ENCODE measurements around the gene GSAP. TPM values are rescaled to one million over a fixed set of nuclear protein-coding genes. Genes with fewer than 3 reads are reported as not detected.

Gene GSAP
- total RNA-seq, 2 experiments from 2014 or later: 1.1 to 1.4 TPM

- Mint-ChIP-seq H3K36me3 (ENCODE audit: low read depth) (no peaks in the 10 kb centered on the region), H3K4me3 (no peak overlapping the region), H3K4me1 (no peaks in the 10 kb centered on the region), H3K9me3 (ENCODE audit: low read depth) (no peaks in the 10 kb centered on the region), H3K27me3 (no peaks in the 10 kb centered on the region), H3K27ac (no peak overlapping the region)
- ATAC-seq (no peak), DNase-seq (no peak)
- ChIA-PET CTCF (interaction anchor here (0.7 to 0.8 kb wide), 2 partner anchors 9 to 80 kb away, joined by 3 read pairs; no protein-coding TSS in a partner anchor), POLR2A (no interaction called here)
- intact Hi-C loops (cut with DNase I, micrococcal nuclease): no loop called here
Observed at GRCh38 chr7:77434570-77435275, 18.6 kb upstream of the GSAP start.

GRCh38 chr7:77433901-77434300 is 17.8 kb upstream of the GSAP start:
- CTCF ChIA-PET: no interaction called here

GRCh38 chr7:77430927-77431326 is 14.8 kb upstream of the GSAP start:
- Mint-ChIP-seq H3K27me3 (no peaks in the 10 kb centered on the region), H3K36me3 (ENCODE audit: low read depth) (no peaks in the 10 kb centered on the region), H3K4me1 (peaks cover 27% of the 10 kb centered on the region), H3K27ac (no peak overlapping the region), H3K9me3 (ENCODE audit: low read depth) (no peaks in the 10 kb centered on the region), H3K4me3 (no peak overlapping the region)
- intact Hi-C loops (cut with DNase I, micrococcal nuclease): no loop called here
- ChIA-PET POLR2A (no interaction called here), CTCF (no interaction called here)
- ATAC-seq: no peak
- DNase-seq: no peak

More at GRCh38 chr7:77433901-77434300, 17.8 kb upstream of the GSAP start:
- H3K4me1 Mint-ChIP-seq: peaks cover 8% of the 10 kb centered on the region
- no peaks in the 10 kb centered on the region for H3K36me3 Mint-ChIP-seq (ENCODE audit: low read depth)
- no peaks in the 10 kb centered on the region for H3K27me3 Mint-ChIP-seq
- no peak overlapping the region for H3K4me3 Mint-ChIP-seq
- POLR2A ChIA-PET: no interaction called here
- intact Hi-C loops (cut with DNase I, micrococcal nuclease): no loop called here
- H3K9me3 Mint-ChIP-seq (ENCODE audit: low read depth): no peaks in the 10 kb centered on the region
- DNase-seq (no peak), ATAC-seq (no peak)
- no peak overlapping the region for H3K27ac Mint-ChIP-seq

- intact Hi-C loops (cut with DNase I, micrococcal nuclease): loop anchor here in 1 of 2 experiments (1.0 kb wide), 1 partner anchor 10 kb away; no protein-coding TSS in a partner anchor
- ChIA-PET POLR2A (no interaction called here), CTCF (interaction anchor here (0.6 to 1.5 kb wide), 4 partner anchors 11 to 182 kb away, joined by 3 to 4 read pairs (median 4); no protein-coding TSS in a partner anchor)
- H3K27me3 Mint-ChIP-seq: peaks cover 2% of the 10 kb centered on the region
- no peaks in the 10 kb centered on the region for H3K9me3 Mint-ChIP-seq (ENCODE audit: low read depth)
- no peaks in the 10 kb centered on the region for H3K36me3 Mint-ChIP-seq (ENCODE audit: low read depth)
- no peak overlapping the region for H3K4me3 Mint-ChIP-seq
- peak overlapping the region; percentile 64 for H3K27ac Mint-ChIP-seq
- DNase-seq (no peak), ATAC-seq (no peak)
- peaks cover 27% of the 10 kb centered on the region for H3K4me1 Mint-ChIP-seq
Observed at GRCh38 chr7:77428777-77429231, 12.7 kb upstream of the GSAP start.

GRCh38 chr7:77427996-77428603 is 12.0 kb upstream of the GSAP start:
- H3K4me3 Mint-ChIP-seq: no peak overlapping the region
- H3K4me1 Mint-ChIP-seq: peaks cover 27% of the 10 kb centered on the region
- POLR2A ChIA-PET: interaction anchor here (0.6 to 0.9 kb wide), 2 partner anchors 9 to 295 kb away, joined by 3 read pairs; no protein-coding TSS in a partner anchor
- DNase-seq (peak; percentile 28), ATAC-seq (peak; percentile 88)
- H3K27me3 Mint-ChIP-seq: peaks cover 2% of the 10 kb centered on the region
- no peaks in the 10 kb centered on the region for H3K36me3 Mint-ChIP-seq (ENCODE audit: low read depth)
- CTCF ChIA-PET: interaction anchor here (0.6 to 1.5 kb wide), 4 partner anchors 10 to 181 kb away, joined by 3 to 4 read pairs (median 4); no protein-coding TSS in a partner anchor
- no peaks in the 10 kb centered on the region for H3K9me3 Mint-ChIP-seq (ENCODE audit: low read depth)
- intact Hi-C loops (cut with DNase I, micrococcal nuclease): loop anchor here in 1 of 2 experiments (1.0 kb wide), 1 partner anchor 9 kb away; no protein-coding TSS in a partner anchor
- H3K27ac Mint-ChIP-seq: peak overlapping the region; percentile 59

- Mint-ChIP-seq H3K9me3 (ENCODE audit: low read depth) (no peaks in the 10 kb centered on the region), H3K36me3 (ENCODE audit: low read depth) (no peaks in the 10 kb centered on the region), H3K27ac (no peak overlapping the region), H3K4me3 (no peak overlapping the region), H3K4me1 (peaks cover 27% of the 10 kb centered on the region), H3K27me3 (peaks cover 2% of the 10 kb centered on the region)
- CTCF ChIA-PET: no interaction called here
- intact Hi-C loops (cut with DNase I, micrococcal nuclease): no loop called here
- no peak for ATAC-seq
- POLR2A ChIA-PET: no interaction called here
- no peak for DNase-seq
Observed at GRCh38 chr7:77426521-77427051, 10.4 kb upstream of the GSAP start.

GRCh38 chr7:77426052-77426404 is 9.9 kb upstream of the GSAP start:
- Mint-ChIP-seq H3K27ac (no peak overlapping the region), H3K27me3 (peaks cover 6% of the 10 kb centered on the region), H3K9me3 (ENCODE audit: low read depth) (no peaks in the 10 kb centered on the region), H3K4me1 (peaks cover 27% of the 10 kb centered on the region), H3K36me3 (ENCODE audit: low read depth) (no peaks in the 10 kb centered on the region), H3K4me3 (no peak overlapping the region)
- ChIA-PET CTCF (no interaction called here), POLR2A (no interaction called here)
- intact Hi-C loops (cut with DNase I, micrococcal nuclease): no loop called here
- no peak for ATAC-seq
- no peak for DNase-seq

GRCh38 chr7:77425101-77426051 is 9.2 kb upstream of the GSAP start:
- Mint-ChIP-seq H3K4me1 (peaks cover 27% of the 10 kb centered on the region), H3K4me3 (no peak overlapping the region), H3K9me3 (ENCODE audit: low read depth) (no peaks in the 10 kb centered on the region), H3K27me3 (peaks cover 7% of the 10 kb centered on the region), H3K36me3 (ENCODE audit: low read depth) (no peaks in the 10 kb centered on the region), H3K27ac (no peak overlapping the region)
- CTCF ChIA-PET: no interaction called here
- ATAC-seq: no peak
- POLR2A ChIA-PET: no interaction called here
- DNase-seq: no peak
- intact Hi-C loops (cut with DNase I, micrococcal nuclease): no loop called here

GRCh38 chr7:77422500-77422899 is 6.4 kb upstream of the GSAP start:
- Mint-ChIP-seq H3K9me3 (ENCODE audit: low read depth) (no peaks in the 10 kb centered on the region), H3K27me3 (peaks cover 12% of the 10 kb centered on the region), H3K4me1 (peaks cover 23% of the 10 kb centered on the region), H3K27ac (no peak overlapping the region), H3K36me3 (ENCODE audit: low read depth) (no peaks in the 10 kb centered on the region), H3K4me3 (no peak overlapping the region)
- ChIA-PET CTCF (interaction anchor here (0.7 to 1.0 kb wide), 2 partner anchors 11 to 381 kb away, joined by 3 to 4 read pairs; no protein-coding TSS in a partner anchor), POLR2A (no interaction called here)
- DNase-seq: no peak
- intact Hi-C loops (cut with DNase I, micrococcal nuclease): no loop called here
- no peak for ATAC-seq

- peaks cover 15% of the 10 kb centered on the region for H3K27me3 Mint-ChIP-seq
- no peak overlapping the region for H3K4me3 Mint-ChIP-seq
- DNase-seq (no peak), ATAC-seq (no peak)
- CTCF ChIA-PET: no interaction called here
- H3K9me3 Mint-ChIP-seq (ENCODE audit: low read depth): no peaks in the 10 kb centered on the region
- intact Hi-C loops (cut with DNase I, micrococcal nuclease): no loop called here
- POLR2A ChIA-PET: no interaction called here
- no peak overlapping the region for H3K27ac Mint-ChIP-seq
- no peaks in the 10 kb centered on the region for H3K36me3 Mint-ChIP-seq (ENCODE audit: low read depth)
- peaks cover 24% of the 10 kb centered on the region for H3K4me1 Mint-ChIP-seq
Observed at GRCh38 chr7:77420986-77421672, 5.0 kb upstream of the GSAP start.

GRCh38 chr7:77420438-77420837 is 4.3 kb upstream of the GSAP start:
- Mint-ChIP-seq H3K36me3 (ENCODE audit: low read depth) (no peaks in the 10 kb centered on the region), H3K4me1 (peaks cover 24% of the 10 kb centered on the region), H3K27me3 (peaks cover 15% of the 10 kb centered on the region), H3K9me3 (ENCODE audit: low read depth) (no peaks in the 10 kb centered on the region), H3K27ac (no peak overlapping the region), H3K4me3 (no peak overlapping the region)
- intact Hi-C loops (cut with DNase I, micrococcal nuclease): no loop called here
- DNase-seq: no peak
- ATAC-seq: no peak
- ChIA-PET CTCF (interaction anchor here (1.3 kb wide), 1 partner anchor 23 kb away, joined by 3 read pairs; no protein-coding TSS in a partner anchor), POLR2A (no interaction called here)
